GM13977 (cell line): Measurements from ENCODE around the gene SMYD3.

Experiments
- DNase-seq: peaks from one replicate; pipeline ENCODE4 v3.0.0; 2012; ENCODE audit warnings: low spot score
- CTCF ChIP-seq: IDR thresholded peaks from 2 replicates; pipeline ENCODE4 v1.5.1; 2012; ENCODE audit warnings: mild to moderate bottlenecking, control low read depth; ENCODE audit not compliant: insufficient read depth; ENCODE audit errors: extremely low read depth, missing control alignments
- in situ Hi-C: fragments of 300-500 bp; cut with MboI; formaldehyde crosslinking; loops from one replicate; pipeline ENCODE4 v1.12.0; 2022; ENCODE audit warnings: low sequenced_read_pairs, low pct_unique_long_range_greater_than_20kb, mixed read lengths, inconsistent platforms; ENCODE audit not compliant: unreplicated experiment

The SMYD3 gene

GRCh38 chr1:246001142-246001836, 505.8 kb downstream of the SMYD3 start:
- in situ Hi-C loops: loop anchor here (5.0 to 25.0 kb wide), 3 partner anchors 286 to 849 kb away; partner anchors contain the start of gene KIF26B
- no peak for DNase-seq
- TF ChIP-seq CTCF: no peak

GRCh38 chr1:246000638-246001015, 506.5 kb downstream of the SMYD3 start:
- TF ChIP-seq CTCF: no peak
- no peak for DNase-seq
- in situ Hi-C loops: loop anchor here (5.0 to 25.0 kb wide), 3 partner anchors 287 to 848 kb away; partner anchors contain the start of gene KIF26B

GRCh38 chr1:245999697-246000637, 507.1 kb downstream of the SMYD3 start:
- in situ Hi-C loops: loop anchor here (5.0 to 25.0 kb wide), 3 partner anchors 287 to 848 kb away; partner anchors contain the start of gene KIF26B
- peak; percentile 33 for DNase-seq
- no peak for TF ChIP-seq CTCF

- no peak for DNase-seq
- no peak for TF ChIP-seq CTCF
- in situ Hi-C loops: no loop called here
These were observed 509.4 kb downstream of the SMYD3 start for GRCh38 chr1:245997471-245998258.

- in situ Hi-C loops: no loop called here
These were observed 510.3 kb downstream of the SMYD3 start for GRCh38 chr1:245996811-245997210.

More at GRCh38 chr1:245996811-245997210, 510.3 kb downstream of the SMYD3 start:
- DNase-seq: no peak
- no peak for TF ChIP-seq CTCF
